DMS53 (cell line): ENCODE data around the gene ADCY9.
"Not testable (repeated sequence)": the region's sequence is repeated elsewhere in the genome, so short reads cannot be mapped to it uniquely, and the experiment has no call there.

ENCODE experiments used
- DNase-seq: peaks from one replicate; lab custom pipeline; 2025; lab: John Stamatoyannopoulos, UW

Gene ADCY9

GRCh38 chr16:3974751-3975150, 141.5 kb downstream of the ADCY9 start:
- no peak for DNase-seq

- no peak for DNase-seq
Measured at GRCh38 chr16:3971706-3972105, 144.5 kb downstream of the ADCY9 start.

- DNase-seq, result peak; percentile 28
Measured at GRCh38 chr16:3971261-3971660, 145.0 kb downstream of the ADCY9 start.

GRCh38 chr16:3968551-3968950, 147.7 kb downstream of the ADCY9 start:
- no peak for DNase-seq

GRCh38 chr16:3966681-3967080, 149.6 kb downstream of the ADCY9 start:
- DNase-seq, result no peak

GRCh38 chr16:3965781-3966582, 150.3 kb downstream of the ADCY9 start:
- DNase-seq, result no peak

- DNase-seq, result no peak
Measured at GRCh38 chr16:3965306-3965705, 150.9 kb downstream of the ADCY9 start.

- DNase-seq, result no peak
Measured at GRCh38 chr16:3964686-3965290, 151.5 kb downstream of the ADCY9 start.

GRCh38 chr16:3963886-3964685, 152.2 kb downstream of the ADCY9 start:
- no peak for DNase-seq

- peak; percentile 88 for DNase-seq
Measured at GRCh38 chr16:3963203-3963602, 153.0 kb downstream of the ADCY9 start.

- peak; percentile 51 for DNase-seq
Measured at GRCh38 chr16:3961449-3961849, 154.8 kb downstream of the ADCY9 start.

GRCh38 chr16:3959926-3960590, 156.2 kb downstream of the ADCY9 start:
- not testable (repeated sequence) for DNase-seq

- DNase-seq, result peak; percentile 43
Measured at GRCh38 chr16:3959148-3959547, 157.1 kb downstream of the ADCY9 start.

GRCh38 chr16:3957344-3957980, 158.8 kb downstream of the ADCY9 start:
- DNase-seq, result peak; percentile 54

GRCh38 chr16:3954411-3954921, 161.8 kb downstream of the ADCY9 start:
- DNase-seq, result no peak

- no peak for DNase-seq
Measured at GRCh38 chr16:3953728-3954410, 162.4 kb downstream of the ADCY9 start.

GRCh38 chr16:3952737-3953131, 163.5 kb downstream of the ADCY9 start:
- DNase-seq, result no peak

- peak; percentile 58 for DNase-seq
Measured at GRCh38 chr16:3951861-3952736, 164.1 kb downstream of the ADCY9 start.

- not testable (repeated sequence) for DNase-seq
Measured at GRCh38 chr16:3951380-3951779, 164.9 kb downstream of the ADCY9 start.
